DOHH2 (cell line): ENCODE results near the gene NFX1.
"Not testable (repeated sequence)": the region's sequence is repeated elsewhere in the genome, so short reads cannot be mapped to it uniquely, and the experiment has no call there.

ENCODE experiments used
- CTCF ChIP-seq: fragments of 200-600 bp; sonication (generic); IDR thresholded peaks from one replicate; pipeline ENCODE4 v1.5.1; 2014; ENCODE audit warnings: antibody characterized with exemption, mild to moderate bottlenecking, low read depth, low read length; ENCODE audit not compliant: poor library complexity, severe bottlenecking
- EZH2phosphoT487 ChIP-seq: fragments of 200-600 bp; sonication (generic); IDR thresholded peaks from 2 replicates; pipeline ENCODE4 v1.6.1; 2017; ENCODE audit warnings: borderline replicate concordance, mild to moderate bottlenecking, antibody characterized with exemption, low read length, moderate library complexity, mixed read lengths

GRCh38 chr9:33391111-33391771 lies 100.9 kb downstream of the NFX1 start:
- not testable (repeated sequence) for TF ChIP-seq CTCF, EZH2phosphoT487
